ENCODE data around the gene MAPK7. TPM values are rescaled to one million over a fixed set of nuclear protein-coding genes. Genes with fewer than 3 reads are reported as not detected.

Gene MAPK7
- total RNA-seq, 1 experiment from 2014 or later: 19.6 TPM

- DNase-seq (ENCODE audit: low read depth): peak; percentile 38
Observed at GRCh38 chr17:19398301-19399181, 20.2 kb downstream of the MAPK7 start.

- DNase-seq (ENCODE audit: low read depth): no peak
Observed at GRCh38 chr17:19399750-19400450, 21.6 kb downstream of the MAPK7 start.

- DNase-seq (ENCODE audit: low read depth): no peak
Observed at GRCh38 chr17:19401321-19402010, 23.2 kb downstream of the MAPK7 start.

- no peak for DNase-seq (ENCODE audit: low read depth)
Observed at GRCh38 chr17:19402171-19402570, 23.9 kb downstream of the MAPK7 start.

- no peak for DNase-seq (ENCODE audit: low read depth)
Observed at GRCh38 chr17:19403021-19403420, 24.7 kb downstream of the MAPK7 start.

- DNase-seq (ENCODE audit: low read depth): no peak
Observed at GRCh38 chr17:19404264-19404663, 26.0 kb downstream of the MAPK7 start.

- DNase-seq (ENCODE audit: low read depth): no peak
Observed at GRCh38 chr17:19405114-19405513, 26.8 kb downstream of the MAPK7 start.

- DNase-seq (ENCODE audit: low read depth): no peak
Observed at GRCh38 chr17:19407601-19408345, 29.5 kb downstream of the MAPK7 start.

- DNase-seq (ENCODE audit: low read depth): no peak
Observed at GRCh38 chr17:19408346-19408710, 30.0 kb downstream of the MAPK7 start.

GRCh38 chr17:19409066-19409465 lies 30.8 kb downstream of the MAPK7 start:
- no peak for DNase-seq (ENCODE audit: low read depth)

GRCh38 chr17:19409509-19409908 lies 31.2 kb downstream of the MAPK7 start:
- peak; percentile 73 for DNase-seq (ENCODE audit: low read depth)

- DNase-seq (ENCODE audit: low read depth): no peak
Observed at GRCh38 chr17:19410091-19410490, 31.8 kb downstream of the MAPK7 start.

- DNase-seq (ENCODE audit: low read depth): no peak
Observed at GRCh38 chr17:19410875-19411620, 32.8 kb downstream of the MAPK7 start, which contains the start of gene RNF112. Gene RNF112, plus strand, starts transcription at chr17:19411232. Its CDS starts 177 bp downstream, at chr17:19411409.

- DNase-seq (ENCODE audit: low read depth): no peak
Observed at GRCh38 chr17:19411631-19412030, 33.3 kb downstream of the MAPK7 start.

GRCh38 chr17:19412510-19412909 lies 34.2 kb downstream of the MAPK7 start:
- no peak for DNase-seq (ENCODE audit: low read depth)

GRCh38 chr17:19412984-19413383 lies 34.7 kb downstream of the MAPK7 start:
- no peak for DNase-seq (ENCODE audit: low read depth)

- no peak for DNase-seq (ENCODE audit: low read depth)
Observed at GRCh38 chr17:19413761-19414160, 35.5 kb downstream of the MAPK7 start.

- no peak for DNase-seq (ENCODE audit: low read depth)
Observed at GRCh38 chr17:19414396-19415280, 36.3 kb downstream of the MAPK7 start.

- no peak for DNase-seq (ENCODE audit: low read depth)
Observed at GRCh38 chr17:19415311-19415710, 37.0 kb downstream of the MAPK7 start.

All from LHCN-M2 (cell line).